GM12878 (cell line): ENCODE data around the gene CC2D1B. TPM values are rescaled to one million over a fixed set of nuclear protein-coding genes. Genes with fewer than 3 reads are reported as not detected.
A peak's percentile ranks its signal among the peaks of the same experiment; 100 is the strongest.

Source experiments
- BCLAF1 ChIP-seq: fragments of 450-650 bp; IDR thresholded peaks from 2 replicates; pipeline ENCODE4 v1.6.1; 2017; ENCODE audit warnings: antibody characterized with exemption, mild to moderate bottlenecking, moderate library complexity
- BMI1 ChIP-seq: fragments of 450-650 bp; IDR thresholded peaks from 2 replicates; pipeline ENCODE4 v1.6.1; 2016; ENCODE audit warnings: mild to moderate bottlenecking, moderate library complexity, borderline replicate concordance
- CHD2 ChIP-seq: IDR thresholded peaks from 2 replicates; pipeline ENCODE4 v1.6.1; 2011; ENCODE audit warnings: low read depth, low read length, improper control_type of control experiment, borderline replicate concordance
- GABPA ChIP-seq: IDR thresholded peaks from 2 replicates; pipeline ENCODE4 v1.6.1; 2014; ENCODE audit warnings: antibody characterized with exemption, low read depth, mild to moderate bottlenecking, inconsistent platforms
- PRDM15 ChIP-seq: fragments of 450-650 bp; formaldehyde crosslinking; IDR thresholded peaks from 2 replicates; pipeline ENCODE4 v1.4.0; 2020; ENCODE audit warnings: mild to moderate bottlenecking, moderate library complexity
- RAD51 ChIP-seq: fragments of 450-650 bp; IDR thresholded peaks from 2 replicates; pipeline ENCODE4 v1.6.1; 2016; ENCODE audit warnings: moderate library complexity, mild to moderate bottlenecking, inconsistent platforms
- SPI1 ChIP-seq: IDR thresholded peaks from 2 replicates; pipeline ENCODE4 v1.6.1; 2011; ENCODE audit warnings: low read depth, mild to moderate bottlenecking, low read length, moderate library complexity, borderline replicate concordance; ENCODE audit not compliant: insufficient read depth
- WRNIP1 ChIP-seq: IDR thresholded peaks from 2 replicates; pipeline ENCODE4 v1.6.1; 2011; ENCODE audit warnings: low read depth, low read length, improper control_type of control experiment, borderline replicate concordance
- ZBED1 ChIP-seq: IDR thresholded peaks from 2 replicates; pipeline ENCODE4 v1.6.1; 2016; ENCODE audit warnings: borderline replicate concordance
- ZBTB40 ChIP-seq: fragments of 450-650 bp; IDR thresholded peaks from 2 replicates; pipeline ENCODE4 v1.6.1; 2016; ENCODE audit warnings: mild to moderate bottlenecking, moderate library complexity, borderline replicate concordance
- ZNF24 ChIP-seq: fragments of 450-650 bp; IDR thresholded peaks from 2 replicates; pipeline ENCODE4 v1.6.1; 2017; ENCODE audit warnings: antibody characterized with exemption, mild to moderate bottlenecking
- ZNF384 ChIP-seq: IDR thresholded peaks from 2 replicates; pipeline ENCODE4 v1.6.1; 2012; ENCODE audit warnings: low read depth, mild to moderate bottlenecking, low read length, improper control_type of control experiment, borderline replicate concordance
- ZNF592 ChIP-seq: fragments of 450-650 bp; IDR thresholded peaks from 2 replicates; pipeline ENCODE4 v1.6.1; 2017; ENCODE audit warnings: mild to moderate bottlenecking, moderate library complexity
- polyA plus RNA-seq, 11 experiments: library from polyadenylated mRNA; depleted of rRNA in 4 of 11; unstranded in 6 of 11; stranded (reverse) in 5 of 11; fragments of >200 nt; fragmentation: Nextera tagmentation in 4 of 11; fragmentation: Illumina TruSeq in 1 of 11; extraction: Ambion mirVana in 4 of 11; extraction: Trizol in 1 of 11; gene quantifications; 1 replicate in 1 of 11; 2 replicates in 10 of 11; pipeline versions ENCODE4 v1.2.1 to v1.2.3, GENCODE V29; 2011 to 2016; ENCODE audit warnings: inconsistent platforms in 2 of 11, missing spikeins in 2 of 11, low read depth in 1 of 11
- total RNA-seq, 4 experiments: library from RNA; depleted of rRNA in 3 of 4; stranded (reverse); fragments of >200 nt in 3 of 4; fragmentation: Illumina TruSeq in 1 of 4; extraction: Trizol in 1 of 4; gene quantifications; 2 replicates each; pipeline versions ENCODE4 v1.2.1 to v1.2.3, GENCODE V29; 2013 to 2021

CC2D1B gene
- total and polyA plus RNA-seq, 10 of the 15 experiments (the other 5 are each of a cell fraction or from before 2014, with no cell fraction given) = 0.90 to 29.4 (median 14.5) TPM

GRCh38 chr1:52365746-52366516 is at the start of gene CC2D1B (continued):
- TF ChIP-seq ZNF592 (no peak), BMI1 (no peak), WRNIP1 (no peak), SPI1 (no peak), BCLAF1 (0 out of 2 replicates have a peak, but pooled peaks have one; percentile 29), ZBTB40 (no peak), PRDM15 (CRISPR knock-in tag) (no peak), ZBED1 (no peak), ZNF24 (no peak), CHD2 (no peak), ZNF384 (no peak), GABPA (no peak), RAD51 (peak; percentile 93)
